HepG2 (cell line): ENCODE data around the gene TMBIM1. TPM values are rescaled to one million over a fixed set of nuclear protein-coding genes. Genes with fewer than 3 reads are reported as not detected.

Source experiments
- ATAC-seq: fragments of 200-7000 bp; cut with Tn5 transposase; 3 replicates; pipeline ENCODE4 v1.9.1; 2020; ENCODE audit warnings: mild to moderate bottlenecking, moderate library complexity
- BruUV-seq: library from RNA; stranded (reverse); fragments of 400-500 nt; replicated peaks from 2 replicates; lab custom pipeline; 2021; lab: Mats Ljungman, UMichigan
- CTCF ChIA-PET: fragments of 300-600 bp; formaldehyde crosslinking; extraction: SDS; loops from one replicate; lab custom pipeline; 2021; ENCODE audit warnings: low total read pairs, inconsistent platforms, low intra/inter-chr PET ratio; lab: Yijun Ruan, JAX
- POLR2A ChIA-PET: fragments of 350-600 bp; sonication (Branson Sonifier 250); formaldehyde crosslinking; loops from one replicate; lab custom pipeline; 2020; ENCODE audit warnings: antibody characterized with exemption, inconsistent platforms; lab: Yijun Ruan, JAX
- DNase-seq: peaks from one replicate; pipeline ENCODE4 v3.0.0-alpha.2; 2015; ENCODE audit warnings: low spot score
- FAIRE-seq: peaks from 3 replicates; lab custom pipeline; 2011; peaks lifted over from hg19 to GRCh38; lab: Jason Lieb, UNC
- H2AFZ ChIP-seq: one replicate; pipeline ENCODE4 v1.6.1; 2011; ENCODE audit warnings: low read length, inconsistent platforms
- H3K27ac ChIP-seq: fragments of 300-600 bp; 3 replicates; pipeline ENCODE4 v1.8.0; 2011; ENCODE audit warnings: mixed run types, mild to moderate bottlenecking, mixed read lengths, low read length, inconsistent platforms; ENCODE audit not compliant: insufficient read depth; ENCODE audit errors: extremely low read length
- H3K27me3 ChIP-seq, 2 experiments: fragments of 200-600 bp in 1 of 2; 2 replicates in 1 of 2; 3 replicates in 1 of 2; pipeline versions ENCODE4 v1.6.0 to v1.8.0; 2011; ENCODE audit warnings: low read length in 2 of 2, mild to moderate bottlenecking in 2 of 2, moderate library complexity in 2 of 2, inconsistent platforms in 1 of 2; ENCODE audit not compliant: insufficient read depth in 2 of 2, control insufficient read depth in 1 of 2
- H3K36me3 ChIP-seq, 2 experiments: fragments of 200-600 bp in 1 of 2; replicated peaks in 1 of 2; 2 replicates in 1 of 2; 3 replicates in 1 of 2; pipeline versions ENCODE4 v1.5.1 to v1.8.0; 2011; ENCODE audit warnings: low read length in 2 of 2, inconsistent platforms in 1 of 2; ENCODE audit not compliant: insufficient read depth in 2 of 2, control insufficient read depth in 1 of 2
- H3K4me1 ChIP-seq: 2 replicates; pipeline ENCODE4 v1.5.1; 2012; ENCODE audit warnings: low read length, inconsistent platforms; ENCODE audit not compliant: insufficient read depth
- H3K4me2 ChIP-seq: 2 replicates; pipeline ENCODE4 v1.6.0; 2011; ENCODE audit warnings: low read depth, low read length, inconsistent platforms
- H3K4me3 ChIP-seq, 3 experiments: fragments of 200-600 bp in 1 of 3; sonication (generic), shearing (Covaris generic) in 1 of 3; replicated peaks in 1 of 3; 2 replicates each; pipeline ENCODE4 v1.5.1; 2011 to 2016; ENCODE audit warnings: low read length in 3 of 3, inconsistent platforms in 2 of 3, low read depth in 2 of 3, mild to moderate bottlenecking in 2 of 3, control low read depth in 1 of 3, mixed read lengths in 1 of 3; ENCODE audit not compliant: insufficient read depth in 1 of 3
- H3K79me2 ChIP-seq: one replicate; pipeline ENCODE4 v1.6.1; 2011; ENCODE audit warnings: low read length, inconsistent platforms; ENCODE audit not compliant: insufficient read depth
- H3K9ac ChIP-seq: 2 replicates; pipeline ENCODE4 v1.6.0; 2011; ENCODE audit warnings: mild to moderate bottlenecking, low read depth, low read length, inconsistent platforms; ENCODE audit not compliant: insufficient read depth
- H3K9me3 ChIP-seq: 2 replicates; pipeline ENCODE4 v1.5.1; 2012; ENCODE audit warnings: mild to moderate bottlenecking, low read length
- H4K20me1 ChIP-seq: 2 replicates; pipeline ENCODE4 v1.6.0; 2011; ENCODE audit warnings: inconsistent platforms, mild to moderate bottlenecking, low read length, moderate library complexity; ENCODE audit not compliant: insufficient read depth
- ATF7 ChIP-seq, 2 experiments: fragments of 450-650 bp in 1 of 2; sonication (generic) in 1 of 2; formaldehyde crosslinking in 1 of 2; IDR thresholded peaks; 2 replicates each; pipeline versions ENCODE4 v1.4.0 to v1.6.1; 2016 to 2020; ENCODE audit warnings: antibody characterized with exemption in 1 of 2, mild to moderate bottlenecking in 1 of 2, missing genetic modification reagents in 1 of 2
- BRCA1 ChIP-seq: sonication (generic); formaldehyde crosslinking; IDR thresholded peaks from 2 replicates; pipeline ENCODE4 v1.4.0; 2020; ENCODE audit warnings: missing genetic modification reagents
- CCAR2 ChIP-seq: fragments of 200-400 bp; formaldehyde crosslinking; optimal IDR thresholded peaks from 2 replicates; pipeline ENCODE3; 2018; ENCODE audit warnings: low read depth, mild to moderate bottlenecking, low read length, moderate library complexity
- IRF1 ChIP-seq: sonication (generic); formaldehyde crosslinking; IDR thresholded peaks from 2 replicates; pipeline ENCODE4 v1.4.0; 2020; ENCODE audit warnings: low read depth, mild to moderate bottlenecking, missing genetic modification reagents
- IRX3 ChIP-seq: sonication (generic); formaldehyde crosslinking; IDR thresholded peaks from 2 replicates; pipeline ENCODE4 v1.8.1; 2023; ENCODE audit warnings: mild to moderate bottlenecking, low read depth, missing genetic modification reagents, borderline replicate concordance
- ONECUT2 ChIP-seq: sonication (generic); formaldehyde crosslinking; IDR thresholded peaks from 2 replicates; pipeline ENCODE4 v1.4.0; 2020; ENCODE audit warnings: missing genetic modification reagents
- RBFOX2 ChIP-seq: fragments of 200-400 bp; formaldehyde crosslinking; IDR thresholded peaks from 2 replicates; pipeline ENCODE4 v1.6.1; 2017; ENCODE audit warnings: low read depth, mild to moderate bottlenecking, low read length
- SALL1 ChIP-seq: sonication (generic); formaldehyde crosslinking; IDR thresholded peaks from 2 replicates; pipeline ENCODE4 v1.8.0; 2022; ENCODE audit warnings: mild to moderate bottlenecking, missing genetic modification reagents
- SNAPC4 ChIP-seq: sonication (generic); formaldehyde crosslinking; IDR thresholded peaks from 2 replicates; pipeline ENCODE4 v1.4.0; 2020; ENCODE audit warnings: mild to moderate bottlenecking, missing genetic modification reagents
- SP1 ChIP-seq, 2 experiments: fragments of 450-650 bp in 1 of 2; sonication (generic) in 1 of 2; formaldehyde crosslinking in 1 of 2; IDR thresholded peaks; 2 replicates each; pipeline versions ENCODE4 v1.4.0 to v1.6.1; 2016 to 2020; ENCODE audit warnings: missing genetic modification reagents in 1 of 2
- STAT6 ChIP-seq: sonication (generic); formaldehyde crosslinking; IDR thresholded peaks from 2 replicates; pipeline ENCODE4 v1.4.0; 2020; ENCODE audit warnings: missing genetic modification reagents, mild to moderate bottlenecking, borderline replicate concordance
- ZNF503 ChIP-seq: sonication (generic); formaldehyde crosslinking; IDR thresholded peaks from 2 replicates; pipeline ENCODE4 v1.4.0; 2020; ENCODE audit warnings: missing genetic modification reagents
- ZNF644 ChIP-seq: IDR thresholded peaks from 2 replicates; pipeline ENCODE4 v1.6.1; 2016; ENCODE audit warnings: low read depth
- WGBS: methylation state at CpG from one replicate; pipeline ENCODE4 v1.1.6; 2017; ENCODE audit warnings: low lambda C conversion rate; 5-methylcytosine and 5-hydroxymethylcytosine counted together
- in situ Hi-C: cut with HindIII; loops from 2 replicates; pipeline ENCODE4 v1.10.0; 2017; ENCODE audit warnings: low pct_unique_long_range_greater_than_20kb; ENCODE audit not compliant: extremely low pct_ligation_motif_present
- intact Hi-C: fragments of 100-400 bp; cut with micrococcal nuclease; formaldehyde crosslinking; loops from one replicate; pipeline ENCODE4 v1.10.0; 2022; ENCODE audit not compliant: unreplicated experiment
- polyA plus RNA-seq, 8 experiments: library from polyadenylated mRNA; depleted of rRNA in 3 of 8; stranded (reverse) in 7 of 8; unstranded in 1 of 8; fragments of >200 nt; fragmentation: Illumina TruSeq in 4 of 8; extraction: Trizol in 4 of 8; gene quantifications; 2 replicates each; pipeline versions ENCODE4 v1.2.1 to v1.2.3, GENCODE V29; 2011 to 2016; ENCODE audit warnings: low read depth in 4 of 8, missing spikeins in 1 of 8, mixed read lengths in 1 of 8; ENCODE audit not compliant: insufficient read depth in 1 of 8
- total RNA-seq, 5 experiments: library from RNA; depleted of rRNA; stranded (reverse); fragments of >200 nt; fragmentation: Illumina TruSeq; extraction: Trizol; gene quantifications; 2 replicates each; pipeline ENCODE4 v1.2.3, GENCODE V29; 2016; ENCODE audit warnings: low read depth in 1 of 5

Gene TMBIM1
- total and polyA plus RNA-seq, 2 of the 13 experiments (the other 11 are each of a cell fraction or from before 2014, with no cell fraction given), result 127 to 139 TPM

- intact Hi-C loops, result no loop called here
- no peaks in the 10 kb centered on the region for H4K20me1 ChIP-seq
- BruUV-seq, result no TSS peak
- H3K4me1 ChIP-seq, result no peaks in the 10 kb centered on the region
- H3K27ac ChIP-seq, result no peak overlapping the region
- no peaks in the 10 kb centered on the region for H3K9me3 ChIP-seq
- no peak for FAIRE-seq
- POLR2A ChIA-PET, result interaction anchor here (3.4 kb wide), 1 partner anchor 18 kb away, joined by 10 read pairs; no protein-coding TSS in a partner anchor
- WGBS, result 90% methylated on average over 8 of the region's 8 CpGs
- H2AFZ ChIP-seq, result no peak overlapping the region
- peaks cover 10 to 12% of the 10 kb centered on the region in 2 experiments for H3K36me3 ChIP-seq
- no peaks in the 10 kb centered on the region for H3K27me3 ChIP-seq
- in situ Hi-C loops, result no loop called here
- H3K4me3 ChIP-seq, result no peak overlapping the region
- ATAC-seq, result no peak
- no peak for TF ChIP-seq STAT6 (CRISPR knock-in tag)
- no peak for TF ChIP-seq ZNF503 (CRISPR knock-in tag)
- no peak for TF ChIP-seq ONECUT2 (CRISPR knock-in tag)
- TF ChIP-seq RBFOX2, result no peak
- TF ChIP-seq SALL1 (CRISPR knock-in tag), result no peak
- TF ChIP-seq IRX3 (CRISPR knock-in tag), result no peak
- TF ChIP-seq IRF1 (CRISPR knock-in tag), result no peak
- no peak for TF ChIP-seq SP1 (IDR thresholded peaks at IDR 0.05)
- TF ChIP-seq SP1 (CRISPR knock-in tag; IDR thresholded peaks at IDR 0.05), result no peak
- no peak for TF ChIP-seq BRCA1 (CRISPR knock-in tag)
- TF ChIP-seq CCAR2, result no peak
- no peak for TF ChIP-seq SNAPC4 (CRISPR knock-in tag)
- TF ChIP-seq ZNF644, result no peak
- TF ChIP-seq ATF7 (IDR thresholded peaks at IDR 0.05), result no peak
- TF ChIP-seq ATF7 (CRISPR knock-in tag; IDR thresholded peaks at IDR 0.05), result no peak
- TF ChIP-seq, all 625 proteins: peak for 0
- H3K9ac ChIP-seq, result no peak overlapping the region
- CTCF ChIA-PET, result no interaction called here
- H3K79me2 ChIP-seq, result no peaks in the 10 kb centered on the region
- no peak overlapping the region for H3K4me2 ChIP-seq
- DNase-seq, result no peak
These were observed 49.1 kb upstream of the TMBIM1 start for GRCh38 chr2:218341381-218341780.
